NB4 (cell line): Measurements from ENCODE around the gene POLE3.

Experiments
- MYC ChIP-seq: IDR thresholded peaks from 2 replicates; pipeline ENCODE4 v1.6.1; 2011; ENCODE audit warnings: low read depth, low read length
- POLR2A ChIP-seq: IDR thresholded peaks from 2 replicates; pipeline ENCODE4 v1.6.1; 2011; ENCODE audit warnings: mild to moderate bottlenecking; ENCODE audit not compliant: insufficient read length; ENCODE audit errors: extremely low read depth
- TF ChIP-seq, protein P1 (sequence below): IDR thresholded peaks from one replicate; pipeline ENCODE4 v1.5.1; 2012; ENCODE audit warnings: low read depth, low read length
- TF ChIP-seq, protein P2 (sequence below): IDR thresholded peaks from 2 replicates; pipeline ENCODE4 v1.6.1; 2011; ENCODE audit warnings: low read depth, low read length

DNA sequence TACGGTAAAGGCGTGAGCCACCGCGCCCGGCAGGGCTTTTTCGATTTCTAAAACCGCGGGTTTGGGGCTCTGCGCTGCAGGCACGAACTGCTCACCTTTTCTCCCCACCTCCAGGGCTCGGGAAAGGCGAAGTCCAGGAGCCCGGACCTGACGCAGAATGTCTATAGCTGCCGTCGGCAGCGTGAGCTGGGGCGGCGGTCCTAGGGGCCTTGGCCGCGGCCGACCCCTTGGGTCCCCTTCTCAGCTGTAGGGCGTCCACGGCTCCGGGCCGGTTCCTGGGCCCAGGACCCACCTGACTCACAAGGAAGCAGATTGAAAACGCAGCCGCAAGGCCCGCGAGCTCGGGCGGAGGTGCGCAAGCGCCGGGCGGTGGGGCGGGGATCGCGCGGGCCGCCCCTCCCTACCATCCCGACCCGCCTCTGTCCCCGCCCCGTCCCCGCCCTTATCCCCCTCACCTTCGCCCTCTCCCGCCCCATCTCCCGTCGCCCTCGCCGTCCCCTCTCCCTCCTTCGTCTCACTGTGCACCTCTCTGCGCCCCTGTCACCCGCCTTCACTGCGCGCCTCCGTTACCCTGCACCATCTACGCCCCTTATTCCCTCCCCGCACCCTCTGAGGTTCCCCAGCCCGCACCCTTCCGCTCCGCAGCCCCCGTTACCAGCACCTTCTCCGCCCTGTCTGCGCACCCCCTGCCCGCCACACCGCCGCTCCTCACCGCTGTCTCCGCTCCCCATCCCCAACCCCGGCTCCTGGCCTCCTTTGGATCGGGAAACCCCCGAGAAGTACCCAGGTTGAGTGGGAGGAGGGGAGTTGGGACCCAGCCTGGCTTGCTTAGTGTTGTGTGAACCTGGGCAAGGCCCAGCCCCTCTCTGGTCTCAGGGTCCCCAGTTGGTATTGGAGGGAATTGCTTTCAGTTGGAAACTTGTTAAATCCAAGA is 33.6 kb downstream of the POLE3 start, which contains the start of gene HDHD3:
- TF ChIP-seq, protein P1, sequence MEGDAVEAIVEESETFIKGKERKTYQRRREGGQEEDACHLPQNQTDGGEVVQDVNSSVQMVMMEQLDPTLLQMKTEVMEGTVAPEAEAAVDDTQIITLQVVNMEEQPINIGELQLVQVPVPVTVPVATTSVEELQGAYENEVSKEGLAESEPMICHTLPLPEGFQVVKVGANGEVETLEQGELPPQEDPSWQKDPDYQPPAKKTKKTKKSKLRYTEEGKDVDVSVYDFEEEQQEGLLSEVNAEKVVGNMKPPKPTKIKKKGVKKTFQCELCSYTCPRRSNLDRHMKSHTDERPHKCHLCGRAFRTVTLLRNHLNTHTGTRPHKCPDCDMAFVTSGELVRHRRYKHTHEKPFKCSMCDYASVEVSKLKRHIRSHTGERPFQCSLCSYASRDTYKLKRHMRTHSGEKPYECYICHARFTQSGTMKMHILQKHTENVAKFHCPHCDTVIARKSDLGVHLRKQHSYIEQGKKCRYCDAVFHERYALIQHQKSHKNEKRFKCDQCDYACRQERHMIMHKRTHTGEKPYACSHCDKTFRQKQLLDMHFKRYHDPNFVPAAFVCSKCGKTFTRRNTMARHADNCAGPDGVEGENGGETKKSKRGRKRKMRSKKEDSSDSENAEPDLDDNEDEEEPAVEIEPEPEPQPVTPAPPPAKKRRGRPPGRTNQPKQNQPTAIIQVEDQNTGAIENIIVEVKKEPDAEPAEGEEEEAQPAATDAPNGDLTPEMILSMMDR: no peak
- TF ChIP-seq, protein P2, sequence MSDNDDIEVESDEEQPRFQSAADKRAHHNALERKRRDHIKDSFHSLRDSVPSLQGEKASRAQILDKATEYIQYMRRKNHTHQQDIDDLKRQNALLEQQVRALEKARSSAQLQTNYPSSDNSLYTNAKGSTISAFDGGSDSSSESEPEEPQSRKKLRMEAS: no peak
- TF ChIP-seq POLR2A (peak; percentile 52), MYC (no peak)
